Fibroblast of mammary gland (primary cell): ENCODE results near the gene ACKR2.

Experiments used
- DNase-seq: peaks from one replicate; pipeline ENCODE4 v3.0.0-alpha.2; 2010; ENCODE audit warnings: low read depth
- H3K4me3 ChIP-seq: 2 replicates; pipeline ENCODE4 v1.5.1; 2011; ENCODE audit warnings: low read depth, mild to moderate bottlenecking, low read length, moderate library complexity; ENCODE audit not compliant: control insufficient read depth
- CTCF ChIP-seq: conservative IDR thresholded peaks from 2 replicates; pipeline ENCODE4 v1.5.1; 2011; ENCODE audit warnings: low read depth, low read length, inconsistent platforms; ENCODE audit not compliant: control insufficient read depth, insufficient read depth

ACKR2 gene

GRCh38 chr3:42846685-42847522, 37.7 kb downstream of the ACKR2 start:
- TF ChIP-seq CTCF = no peak
- no peak for DNase-seq
- no peak overlapping the region for H3K4me3 ChIP-seq

- H3K4me3 ChIP-seq = no peak overlapping the region
- no peak for TF ChIP-seq CTCF
Measured at GRCh38 chr3:42847731-42848130, 38.5 kb downstream of the ACKR2 start.

GRCh38 chr3:42849017-42849416, 39.8 kb downstream of the ACKR2 start:
- no peak overlapping the region for H3K4me3 ChIP-seq
- no peak for DNase-seq
- TF ChIP-seq CTCF = no peak

More at GRCh38 chr3:42847731-42848130, 38.5 kb downstream of the ACKR2 start:
- no peak for DNase-seq

GRCh38 chr3:42850263-42850662, 41.0 kb downstream of the ACKR2 start:
- no peak overlapping the region for H3K4me3 ChIP-seq
- no peak for DNase-seq
- TF ChIP-seq CTCF = no peak

DNA sequence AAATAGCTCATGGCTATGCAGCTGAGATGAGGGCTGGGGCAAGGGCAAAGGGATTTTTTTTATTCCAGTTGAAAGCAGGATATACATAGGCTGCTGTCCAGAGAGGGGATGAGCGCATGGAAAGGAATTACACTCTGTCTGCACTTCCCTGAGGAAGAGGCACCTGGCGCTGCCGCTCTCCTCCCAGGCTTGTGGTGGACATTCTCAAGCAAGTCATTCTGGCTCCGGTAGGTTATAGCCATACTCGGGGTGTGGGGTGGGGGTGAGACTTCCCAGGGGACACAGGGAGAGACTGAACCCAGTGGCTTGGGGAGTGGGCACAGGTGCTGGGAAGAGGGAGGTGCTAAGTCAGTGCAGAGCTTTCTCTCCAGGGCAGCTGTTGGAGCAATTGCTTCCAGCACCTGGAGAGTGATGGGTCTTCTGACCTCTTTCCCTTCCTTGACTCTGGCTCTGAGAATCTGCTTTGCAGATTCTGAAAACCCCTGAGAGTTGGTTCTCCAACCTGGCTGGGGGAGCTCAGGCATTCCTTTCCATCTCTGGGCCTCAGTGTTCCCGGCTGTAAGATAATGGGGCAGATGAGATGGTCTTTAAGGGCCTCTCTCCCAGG, 42.1 kb downstream of the ACKR2 start:
- no peak for DNase-seq
- no peak for TF ChIP-seq CTCF
- H3K4me3 ChIP-seq = no peak overlapping the region

DNA sequence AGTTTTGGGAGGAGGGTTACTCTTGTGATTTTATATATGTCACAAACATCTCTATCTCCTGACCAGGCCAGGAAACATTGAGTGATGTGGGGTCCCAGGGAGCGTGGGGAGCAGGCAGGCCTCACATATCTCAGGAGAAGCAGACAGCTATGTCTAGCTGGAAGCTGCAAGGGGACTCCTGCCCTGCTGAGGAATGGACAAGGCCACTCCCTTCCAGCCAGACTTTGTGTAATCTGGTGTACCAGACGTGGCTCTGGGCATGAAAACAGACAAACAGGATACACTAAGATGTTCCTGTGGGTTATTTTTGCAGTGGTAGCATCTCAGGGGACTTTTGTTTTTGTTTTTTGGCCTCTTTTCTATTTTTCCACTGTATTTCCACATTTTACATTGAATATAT, 43.2 kb downstream of the ACKR2 start:
- DNase-seq = no peak
- no peak for TF ChIP-seq CTCF

GRCh38 chr3:42853056-42853455, 43.8 kb downstream of the ACKR2 start:
- TF ChIP-seq CTCF = no peak
- no peak for DNase-seq
- H3K4me3 ChIP-seq = no peak overlapping the region

More for the DNA sequence above, 43.2 kb downstream of the ACKR2 start:
- no peak overlapping the region for H3K4me3 ChIP-seq
